Uterus (tissue), 2 donors: Measurements from ENCODE around the gene AGBL4.

Source experiments
- CTCF ChIP-seq, 4 experiments: fragments of 200-600 bp in 2 of 4; fragments of 450-650 bp in 2 of 4; sonication (generic) in 2 of 4; IDR thresholded peaks; one replicate each; pipeline ENCODE4 v1.5.1; 2016 to 2019; ENCODE audit warnings: antibody characterized with exemption in 4 of 4, mild to moderate bottlenecking in 2 of 4, moderate library complexity in 1 of 4
- POLR2A ChIP-seq, 2 donors: fragments of 450-650 bp; IDR thresholded peaks; one replicate each; pipeline ENCODE4 v1.6.1; 2016; ENCODE audit warnings: antibody characterized with exemption in 2 of 2, mild to moderate bottlenecking in 1 of 2, moderate library complexity in 1 of 2

DNA sequence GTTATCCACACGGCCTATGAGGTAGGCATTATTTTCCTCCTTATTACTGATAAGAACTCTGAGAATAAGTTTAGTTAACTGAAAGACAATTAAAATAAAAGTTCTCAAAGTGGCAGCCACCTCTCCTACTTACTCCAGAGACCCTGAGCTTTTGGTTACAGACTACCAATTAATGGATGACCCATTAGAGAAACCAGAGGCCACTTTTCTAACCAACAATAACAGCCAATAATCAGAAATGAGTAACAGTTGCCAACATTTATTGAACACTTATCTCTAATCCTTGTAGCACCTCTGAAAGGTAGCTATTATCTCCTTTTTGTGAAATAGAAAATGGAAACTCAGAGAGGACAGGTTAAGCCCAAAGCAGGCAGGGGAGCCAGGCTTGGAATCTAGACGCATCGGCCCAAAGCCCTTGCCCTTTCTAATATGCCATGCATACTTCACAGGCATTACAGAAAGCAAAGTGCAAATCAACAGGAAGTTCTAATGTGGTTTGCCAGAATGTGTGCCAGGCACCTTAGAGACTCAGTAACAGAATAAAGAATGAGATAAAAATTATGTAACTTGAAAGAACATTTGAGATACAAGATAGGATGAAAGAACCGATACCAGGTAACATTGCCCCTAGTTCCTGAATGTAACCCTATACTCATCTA lies 1297.1 kb downstream of the AGBL4 start:
- TF ChIP-seq CTCF (IDR thresholded peaks at IDR 0.05) = no peak
- TF ChIP-seq POLR2A (IDR thresholded peaks at IDR 0.05) = no peak
